ENCODE results near the gene FHL3.

The FHL3 gene, protein sequence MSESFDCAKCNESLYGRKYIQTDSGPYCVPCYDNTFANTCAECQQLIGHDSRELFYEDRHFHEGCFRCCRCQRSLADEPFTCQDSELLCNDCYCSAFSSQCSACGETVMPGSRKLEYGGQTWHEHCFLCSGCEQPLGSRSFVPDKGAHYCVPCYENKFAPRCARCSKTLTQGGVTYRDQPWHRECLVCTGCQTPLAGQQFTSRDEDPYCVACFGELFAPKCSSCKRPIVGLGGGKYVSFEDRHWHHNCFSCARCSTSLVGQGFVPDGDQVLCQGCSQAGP

DNA sequence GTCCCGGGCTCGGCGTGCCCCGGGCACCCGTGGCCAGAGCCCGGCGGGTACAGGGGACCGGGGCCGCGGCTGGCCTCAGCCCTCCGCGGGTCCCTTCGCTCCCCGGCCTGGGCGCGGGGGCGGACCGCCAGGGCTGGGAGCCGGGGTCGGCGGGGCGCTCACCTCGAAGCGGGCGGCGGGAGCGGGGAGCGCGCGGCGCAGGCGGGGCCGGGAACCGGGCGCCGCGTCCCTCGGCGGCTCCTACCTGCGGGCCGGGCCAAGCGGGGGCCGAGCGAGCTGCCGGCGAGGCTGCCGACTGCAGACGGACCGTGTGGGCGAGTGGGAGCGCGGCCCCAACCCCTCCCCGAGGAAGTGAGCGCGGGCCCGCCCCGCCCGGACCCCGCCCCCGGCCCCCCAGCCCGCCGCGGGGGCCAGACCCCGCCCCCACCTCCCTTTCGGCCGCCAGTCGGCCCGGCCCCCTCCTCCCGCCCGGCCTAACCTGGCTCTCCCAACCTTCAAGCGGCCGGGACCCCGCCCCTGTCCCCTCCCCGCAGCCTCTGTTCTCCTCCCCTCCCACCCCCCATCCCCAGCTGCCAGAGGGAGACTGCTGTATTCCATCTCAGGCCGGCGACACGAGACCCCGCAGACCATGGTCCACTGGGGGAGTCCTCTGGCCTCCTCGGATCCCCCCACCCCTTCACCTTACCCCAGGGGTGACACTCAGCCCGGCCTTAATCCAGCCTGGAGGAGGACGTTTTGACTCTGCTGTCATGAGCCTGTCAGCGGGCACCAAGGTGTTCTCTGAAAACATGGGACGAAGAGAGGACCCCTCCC, at the start of gene FHL3:
TSS of gene FHL3 (minus strand) at position 320 of the 813 bp plus-strand sequence. CDS start 6,102 bp downstream, outside the sequence.
- DNase-seq (ENCODE audit: low read depth) = no peak

DNA sequence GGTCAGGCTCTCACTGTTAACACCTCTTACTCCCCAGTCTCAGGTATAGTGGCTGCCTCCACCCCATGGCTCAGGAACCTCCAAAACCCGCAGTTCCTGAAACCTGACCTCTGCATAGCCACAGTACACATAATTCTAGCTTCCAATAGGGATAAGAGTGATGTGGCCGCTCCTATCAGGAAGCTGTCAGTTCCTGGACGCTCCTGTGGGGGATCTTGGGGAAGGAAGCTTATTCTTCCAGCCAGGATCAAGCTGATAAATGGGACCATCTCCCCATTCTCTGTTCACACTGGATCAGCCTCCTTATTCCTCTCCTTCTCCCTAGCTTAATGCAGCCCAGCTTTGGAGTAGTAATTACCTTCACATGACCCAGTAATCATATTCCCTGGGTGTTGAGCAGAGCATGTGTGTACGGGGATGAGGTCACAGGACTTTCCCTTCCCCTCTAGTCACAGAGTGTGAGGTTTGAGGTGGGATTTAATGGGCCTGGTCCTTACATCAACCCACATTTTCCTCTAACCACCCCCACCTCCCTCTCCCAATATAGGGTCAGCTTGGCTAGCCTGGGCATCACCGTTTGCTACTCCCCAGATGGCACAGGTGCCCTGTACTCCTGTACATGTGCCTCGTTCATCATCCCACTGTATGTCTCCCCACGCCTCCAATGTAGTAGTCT, 48.2 kb upstream of the FHL3 start:
- no peak for DNase-seq (ENCODE audit: low read depth)

DNA sequence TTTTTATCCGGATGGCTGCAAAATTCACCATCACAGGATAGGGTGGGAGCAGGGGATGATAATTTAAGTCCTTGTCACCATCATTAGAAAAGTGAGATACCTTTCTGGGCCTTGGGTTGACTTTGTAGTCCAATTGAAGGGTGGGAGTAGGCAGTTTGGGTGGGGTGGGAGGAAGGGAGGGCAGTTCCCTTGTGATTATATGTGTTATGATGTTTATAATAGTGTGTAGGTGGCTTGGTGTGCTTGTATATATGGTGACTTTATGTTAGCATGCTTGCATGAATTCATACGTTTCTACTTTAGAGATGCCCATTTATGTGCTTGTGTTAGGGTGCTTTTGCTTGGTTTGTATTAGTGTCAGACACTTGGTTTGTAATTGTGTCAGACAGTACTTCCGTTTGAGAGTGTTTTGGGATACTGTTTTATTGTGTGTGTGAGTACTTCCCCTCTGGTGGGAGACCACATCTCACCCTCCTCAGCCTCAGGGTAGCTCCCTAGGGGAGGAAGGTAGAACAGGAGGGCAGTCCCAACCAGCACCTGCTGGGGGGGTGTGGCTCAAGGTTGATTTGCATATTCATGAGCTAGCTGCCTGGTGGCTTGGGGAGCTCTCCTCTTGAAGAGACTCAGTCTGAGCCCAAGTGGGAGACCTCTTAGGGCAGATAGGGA, 47.6 kb upstream of the FHL3 start:
- no peak for DNase-seq (ENCODE audit: low read depth)

DNA sequence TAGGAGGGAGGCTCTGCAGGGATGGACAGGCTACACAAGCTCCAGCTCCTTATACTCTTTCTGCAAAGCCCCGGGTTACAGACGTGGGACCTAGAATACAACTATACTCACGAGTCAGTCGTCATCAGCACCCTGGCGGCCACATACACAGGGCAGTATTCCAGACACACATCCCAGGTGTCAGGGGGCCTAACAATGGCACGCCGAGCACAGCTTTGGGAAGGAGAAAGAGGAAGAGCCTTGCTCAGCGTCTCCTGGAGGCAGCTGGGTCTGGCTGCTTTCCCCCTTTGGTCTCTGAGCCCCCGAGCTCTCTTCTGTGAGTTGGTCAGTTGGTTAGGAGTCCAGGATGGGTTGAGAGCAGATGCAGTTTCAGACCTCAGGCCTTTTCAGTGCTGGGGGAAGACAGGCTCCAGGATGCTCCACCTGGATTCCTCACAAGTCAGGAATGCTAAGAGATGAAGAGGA, 45.8 kb upstream of the FHL3 start:
- DNase-seq (ENCODE audit: low read depth) = no peak

DNA sequence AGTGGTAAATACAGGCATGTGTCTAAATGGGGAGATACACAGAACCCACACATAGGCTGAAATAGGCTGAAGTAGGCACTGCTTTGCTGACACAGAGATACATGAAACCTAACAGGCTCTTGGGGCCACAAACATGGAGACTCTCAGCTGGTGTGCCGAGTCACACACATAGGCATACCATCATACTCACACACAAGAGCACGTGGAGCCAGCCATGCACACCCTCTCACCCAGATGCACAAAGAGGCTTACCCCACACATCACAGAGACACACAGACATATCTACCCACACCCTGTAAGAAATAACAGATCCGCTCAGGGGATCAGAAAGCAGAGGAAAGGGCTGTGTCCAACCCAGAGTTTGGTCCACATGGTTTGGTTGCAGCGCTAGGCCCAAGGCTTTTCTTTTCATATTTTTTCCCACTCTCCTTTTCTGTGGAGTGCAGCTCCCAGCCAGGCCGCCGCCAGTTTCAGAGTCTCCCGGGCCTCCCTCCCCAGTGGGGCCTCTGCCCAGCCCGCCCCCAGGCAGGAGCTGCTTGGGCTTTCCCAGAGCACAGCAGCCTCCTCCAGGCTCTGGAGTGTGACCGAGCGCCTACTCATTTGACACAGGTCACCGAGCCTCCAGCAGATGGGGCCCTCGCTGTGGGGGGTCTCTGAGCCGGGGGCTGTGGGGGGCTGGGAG, 45.2 kb upstream of the FHL3 start:
- DNase-seq (ENCODE audit: low read depth) = no peak

DNA sequence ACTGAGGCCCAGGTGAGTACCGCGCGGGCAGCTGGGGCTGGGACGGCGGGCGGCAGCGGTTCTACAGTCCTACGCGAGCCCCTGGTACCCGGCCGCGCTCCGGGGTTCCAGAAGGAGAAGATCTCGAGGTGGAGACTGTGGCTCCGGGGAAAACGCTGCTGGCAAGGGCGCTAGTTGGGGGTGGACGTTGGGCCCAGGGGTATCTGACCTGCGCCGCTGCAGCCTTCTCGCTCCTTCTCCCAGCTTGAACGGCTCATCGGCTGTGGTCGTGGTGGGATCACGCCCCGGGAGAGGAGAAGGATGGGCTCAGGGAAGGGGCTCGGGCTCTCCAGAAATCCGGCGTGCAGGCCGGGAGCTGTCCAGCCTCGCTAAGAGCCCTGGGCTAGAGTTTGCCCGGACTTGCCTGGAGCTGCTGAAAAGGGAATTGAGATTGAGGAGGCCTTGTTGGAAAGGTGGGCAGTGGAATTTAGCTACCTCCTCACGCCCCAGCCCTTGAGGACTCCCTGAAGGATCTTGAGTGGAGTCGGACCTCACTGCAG, 42.4 kb upstream of the FHL3 start:
- DNase-seq (ENCODE audit: low read depth) = no peak

DNA sequence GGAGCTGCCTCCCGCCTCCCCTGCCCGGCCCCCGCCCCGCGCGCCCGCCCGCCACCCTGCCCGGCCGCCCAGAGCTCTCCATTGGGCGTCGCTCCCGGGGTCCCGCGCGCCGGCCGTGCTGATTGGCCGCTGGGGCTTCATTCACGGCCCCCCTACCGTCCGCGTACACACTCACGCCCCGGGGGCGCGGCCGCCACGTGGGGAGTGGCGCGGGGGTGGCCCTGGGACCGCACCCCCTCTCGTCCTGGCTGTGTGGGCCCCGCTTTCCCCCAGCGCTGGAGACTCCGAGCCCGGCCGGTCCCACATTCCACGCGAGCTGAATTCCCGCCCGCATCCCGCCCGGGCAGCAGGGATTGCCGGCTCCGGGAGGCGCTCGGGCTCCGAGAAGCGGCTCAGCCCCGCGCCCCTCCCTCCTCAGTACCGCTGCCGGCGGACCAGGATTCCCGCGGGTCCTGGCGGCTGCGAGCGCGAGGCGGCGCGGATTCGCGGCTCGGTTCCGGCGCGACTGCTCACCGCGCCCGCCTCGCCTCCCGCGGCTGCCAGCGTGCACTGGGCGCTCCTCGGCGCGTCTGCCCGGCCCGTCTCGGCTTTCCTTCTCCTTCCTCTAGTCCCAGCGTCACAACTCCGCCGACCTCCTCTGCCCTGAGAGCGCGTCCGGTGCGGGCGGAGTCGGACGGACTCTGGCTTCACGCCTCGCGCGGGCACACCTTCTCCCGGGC, 41.7 kb upstream of the FHL3 start:
- peak; percentile 14 for DNase-seq (ENCODE audit: low read depth)

DNA sequence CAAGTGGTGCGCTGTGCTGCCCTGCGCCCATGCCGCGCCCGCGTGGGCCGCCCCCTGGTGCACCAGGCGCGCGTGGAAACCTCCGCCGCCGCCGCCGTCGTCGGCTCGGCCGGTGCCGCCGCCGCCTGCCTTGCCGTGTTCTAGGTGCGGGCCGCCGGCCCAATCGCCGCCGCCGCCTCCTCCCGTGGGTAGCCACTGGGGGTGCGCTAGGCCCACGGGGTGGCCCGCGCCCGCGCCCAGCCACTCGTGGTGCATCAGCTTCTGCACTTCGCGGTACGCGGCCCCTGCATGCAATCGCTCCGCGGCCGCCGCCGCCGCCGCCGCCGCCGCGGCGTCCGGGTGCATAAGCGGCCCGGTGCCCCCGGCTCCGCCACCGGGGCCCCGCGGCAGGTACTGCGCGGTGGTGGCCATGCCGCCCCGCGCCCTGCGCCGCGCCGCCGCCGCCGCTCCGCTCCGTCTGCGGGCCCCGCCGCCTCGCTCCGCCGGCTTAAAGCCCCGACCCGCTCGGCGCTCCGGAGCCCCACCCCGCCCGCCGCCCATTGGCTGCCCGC, 41.1 kb upstream of the FHL3 start, which contains the start of gene POU3F1:
TSS of gene POU3F1 (minus strand) at position 461 of the 551 bp plus-strand sequence. CDS start at position 411, 50 bp downstream.
- no peak for DNase-seq (ENCODE audit: low read depth)

DNA sequence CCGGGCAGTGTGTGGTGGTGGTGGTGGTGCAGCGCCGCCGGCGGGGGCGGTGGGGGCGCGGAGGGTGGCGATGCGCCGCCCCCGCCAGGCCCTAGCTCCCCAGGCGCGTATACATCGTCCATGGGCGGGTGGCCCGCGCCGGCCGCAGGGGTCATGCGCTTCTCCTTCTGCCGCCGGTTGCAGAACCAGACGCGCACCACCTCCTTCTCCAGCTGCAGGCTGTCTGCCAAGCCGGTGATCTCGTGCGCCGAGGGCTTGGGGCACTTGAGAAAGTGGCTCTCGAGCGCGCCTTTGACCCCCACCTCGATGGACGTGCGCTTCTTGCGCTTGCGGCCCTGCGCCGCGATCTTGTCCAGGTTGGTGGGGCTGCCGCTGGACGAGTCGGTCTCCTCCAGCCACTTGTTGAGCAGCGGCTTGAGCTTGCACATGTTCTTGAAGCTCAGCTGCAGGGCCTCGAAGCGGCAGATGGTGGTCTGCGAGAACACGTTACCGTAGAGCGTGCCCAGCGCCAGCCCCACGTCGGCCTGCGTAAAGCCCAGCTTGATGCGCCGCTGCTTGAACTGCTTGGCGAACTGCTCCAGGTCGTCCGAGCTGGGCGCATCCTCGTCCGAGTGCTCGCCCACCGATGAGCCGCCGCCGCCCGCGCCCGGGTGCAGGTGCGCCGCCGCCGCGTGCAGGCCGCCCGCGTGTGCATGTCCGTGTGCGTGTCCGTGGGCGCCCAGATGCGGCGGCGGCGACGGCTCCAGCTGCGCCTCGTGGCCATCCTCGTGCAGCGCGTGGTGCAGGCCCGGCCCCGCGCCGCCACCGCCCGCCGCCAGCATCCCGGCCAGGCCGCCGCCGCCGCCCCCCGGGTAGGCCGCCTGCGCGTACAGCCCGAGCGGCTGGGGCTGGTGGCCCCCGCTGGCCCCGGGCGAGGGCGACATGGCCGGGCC, 40.4 kb upstream of the FHL3 start:
- DNase-seq (ENCODE audit: low read depth) = no peak

DNA sequence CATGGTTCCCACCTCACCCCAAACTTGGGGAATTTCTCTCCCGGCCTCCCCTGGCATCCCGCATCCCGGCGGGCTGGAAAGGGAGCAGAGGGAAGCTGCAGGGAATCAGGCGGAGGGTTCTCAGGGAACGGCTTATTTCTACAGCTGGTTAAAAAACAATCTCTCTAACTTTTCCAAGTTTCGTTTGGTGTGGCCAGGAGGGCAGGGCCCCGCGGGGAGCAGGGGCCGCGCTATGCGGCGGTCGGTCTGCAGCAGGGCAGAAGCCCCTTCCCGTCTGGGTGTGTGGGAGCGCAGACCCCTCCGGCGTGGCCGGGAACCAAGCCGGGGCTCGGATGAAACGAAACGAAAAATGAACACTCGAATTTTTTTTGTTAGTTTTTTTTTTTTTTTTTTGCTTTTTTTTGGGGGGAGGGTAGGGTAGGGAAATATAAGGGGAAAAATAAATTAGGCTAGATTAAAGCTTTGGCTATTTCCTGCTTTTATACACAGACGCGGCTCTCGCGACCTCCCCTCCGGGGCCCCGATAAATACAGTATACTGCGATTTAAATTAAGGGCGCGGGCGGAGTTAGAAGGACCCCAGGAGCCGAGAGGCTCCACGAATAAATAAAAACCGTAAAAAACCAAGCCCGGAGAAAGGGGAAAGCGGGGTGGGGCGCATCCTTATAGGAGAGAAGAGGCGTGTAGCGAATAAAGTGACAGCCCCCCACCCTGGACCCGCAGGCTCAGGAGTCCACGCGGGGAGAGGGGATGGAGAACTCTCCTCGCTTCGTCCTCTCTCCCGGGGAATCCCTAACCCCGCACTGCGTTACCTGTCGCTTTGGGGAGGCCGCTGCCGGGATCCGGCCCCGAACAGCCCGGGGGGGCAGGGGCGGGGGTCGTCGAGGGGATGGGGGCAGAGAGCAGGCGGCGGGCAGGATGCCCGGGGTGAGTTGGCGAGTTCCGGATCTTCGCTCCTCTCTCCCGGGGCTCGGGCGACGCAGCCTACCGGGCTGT, 39.2 kb upstream of the FHL3 start:
- no peak for DNase-seq (ENCODE audit: low read depth)

DNA sequence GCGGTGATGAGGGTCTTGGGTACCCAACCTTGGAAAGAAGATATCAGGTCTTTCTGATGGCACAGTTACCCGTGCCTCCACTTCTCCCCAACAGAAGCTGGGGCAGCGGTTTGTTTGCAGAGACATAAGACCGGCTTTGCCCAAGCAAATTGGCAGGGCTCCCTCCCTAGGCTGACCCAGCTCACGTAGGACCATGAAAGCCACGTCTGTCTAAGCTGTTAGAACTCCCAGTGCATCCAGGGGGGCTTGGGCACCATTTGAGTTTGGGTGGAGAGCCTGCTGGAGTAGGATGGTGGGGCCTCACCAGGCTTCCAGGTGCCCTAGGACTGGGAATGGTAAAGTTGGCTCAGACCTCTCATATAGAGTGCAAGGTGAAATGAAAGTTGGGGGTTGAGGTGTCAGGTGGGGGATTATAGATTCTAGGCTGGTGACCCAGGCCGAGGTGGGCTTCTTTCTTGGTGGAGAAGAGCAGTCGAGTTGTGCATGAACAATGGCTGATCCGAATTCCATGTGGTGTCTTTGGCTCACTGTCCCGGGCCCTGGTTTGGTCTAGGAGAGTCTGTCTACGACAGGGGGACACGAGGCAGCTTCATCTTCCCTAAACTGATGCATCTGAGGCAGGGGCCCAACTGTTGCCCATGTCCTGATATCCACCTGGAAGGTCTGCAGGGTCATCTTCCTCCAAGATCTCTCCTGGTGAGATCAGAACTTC, 37.9 kb upstream of the FHL3 start:
- DNase-seq (ENCODE audit: low read depth) = no peak

DNA sequence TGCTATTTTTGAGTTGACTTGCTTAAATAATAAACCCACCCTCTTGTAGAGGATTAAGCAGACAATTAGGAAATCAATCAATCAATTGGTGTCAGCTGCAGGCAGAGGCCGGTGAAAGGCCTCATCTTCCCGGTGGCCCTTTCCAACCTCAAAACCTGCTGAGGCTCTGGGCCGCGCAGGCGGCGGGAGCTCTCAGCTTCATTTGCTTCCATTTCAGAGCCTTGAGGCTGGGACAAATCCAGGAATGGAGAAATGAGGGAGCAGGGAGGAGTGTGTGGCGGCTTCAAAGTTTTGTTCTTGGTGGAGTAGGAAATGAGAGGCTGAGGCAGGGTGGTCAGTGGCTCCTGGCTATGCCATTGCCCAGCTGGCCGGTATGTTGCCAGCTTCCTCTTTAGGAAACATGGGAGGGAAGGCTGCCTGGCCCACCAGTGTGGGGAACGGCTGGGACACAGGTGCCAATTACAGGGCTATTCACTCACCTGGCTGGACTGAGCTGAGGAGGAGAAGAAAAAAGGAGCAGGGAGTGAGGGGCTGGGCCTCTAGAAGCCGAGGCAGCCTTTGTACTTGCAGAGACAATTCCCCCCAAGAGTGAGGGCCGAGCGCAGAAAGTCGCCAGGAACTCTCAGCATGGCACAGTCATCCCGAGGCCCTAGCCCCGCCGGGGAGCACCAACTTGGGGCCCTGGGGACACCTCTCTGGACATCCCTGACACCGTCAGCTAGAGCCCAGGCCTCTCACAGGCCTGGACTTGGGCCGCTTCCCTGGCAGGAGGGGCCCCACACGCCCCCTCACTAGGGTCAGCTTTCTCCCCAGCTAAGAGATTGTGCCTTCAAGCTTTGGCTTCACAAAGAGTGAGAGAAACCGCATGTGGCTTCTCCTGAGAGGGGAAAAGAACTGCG, 36.9 kb upstream of the FHL3 start:
- DNase-seq (ENCODE audit: low read depth) = no peak

DNA sequence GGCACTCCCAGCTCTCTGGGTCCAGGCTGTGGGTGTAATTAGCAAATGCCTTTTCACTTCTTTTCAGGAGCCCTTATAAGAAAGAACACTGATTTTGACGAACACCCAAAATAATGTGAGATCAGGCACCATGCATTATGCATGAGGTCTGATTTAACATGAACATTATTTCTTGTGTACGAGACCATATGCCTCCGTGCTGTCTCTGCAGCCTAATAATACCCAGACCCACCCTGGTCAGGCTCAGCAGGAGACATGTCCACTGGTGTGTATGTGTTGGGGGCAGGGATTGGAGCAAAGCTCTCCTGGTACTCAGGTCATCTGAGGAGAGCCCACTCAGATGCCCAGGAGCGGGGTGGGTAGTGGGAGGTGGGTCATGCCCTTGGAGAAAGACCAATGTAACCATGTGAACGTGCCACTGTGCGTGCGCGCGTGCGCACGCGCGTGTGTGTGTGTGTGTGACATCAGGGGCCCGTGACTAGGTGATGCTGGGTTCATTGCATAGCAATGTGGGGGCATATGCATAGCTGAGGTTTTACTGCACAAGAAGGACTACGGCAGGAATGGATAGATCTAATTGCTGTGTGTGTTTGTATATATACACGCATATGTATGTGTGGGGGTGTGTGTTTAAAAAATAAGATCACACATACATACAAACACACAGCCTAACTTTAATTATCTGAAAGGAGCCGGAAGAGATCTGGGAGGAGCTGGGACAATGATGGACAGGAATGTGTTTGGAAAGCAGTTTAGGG, 34.2 kb upstream of the FHL3 start:
- no peak for DNase-seq (ENCODE audit: low read depth)

DNA sequence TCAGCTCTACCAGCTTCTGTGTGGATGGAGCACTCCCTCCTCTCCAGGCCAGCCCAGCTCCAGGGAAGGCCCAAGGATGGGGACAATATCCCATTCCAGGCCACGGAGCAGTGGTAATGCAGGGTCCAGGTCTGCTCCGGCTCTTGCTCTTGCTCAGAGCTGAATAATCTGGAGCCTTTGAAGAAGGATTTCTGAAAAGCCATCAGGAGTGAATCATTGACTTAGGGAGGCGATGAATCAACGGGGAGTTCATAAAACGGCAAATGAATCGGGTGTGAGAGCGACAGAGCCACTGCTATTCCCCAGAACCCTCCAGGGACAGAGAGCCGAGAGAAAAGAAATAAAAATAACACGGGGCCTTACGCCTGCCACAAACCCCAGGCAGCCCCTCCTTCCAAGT, 33.5 kb upstream of the FHL3 start:
- DNase-seq (ENCODE audit: low read depth) = no peak

DNA sequence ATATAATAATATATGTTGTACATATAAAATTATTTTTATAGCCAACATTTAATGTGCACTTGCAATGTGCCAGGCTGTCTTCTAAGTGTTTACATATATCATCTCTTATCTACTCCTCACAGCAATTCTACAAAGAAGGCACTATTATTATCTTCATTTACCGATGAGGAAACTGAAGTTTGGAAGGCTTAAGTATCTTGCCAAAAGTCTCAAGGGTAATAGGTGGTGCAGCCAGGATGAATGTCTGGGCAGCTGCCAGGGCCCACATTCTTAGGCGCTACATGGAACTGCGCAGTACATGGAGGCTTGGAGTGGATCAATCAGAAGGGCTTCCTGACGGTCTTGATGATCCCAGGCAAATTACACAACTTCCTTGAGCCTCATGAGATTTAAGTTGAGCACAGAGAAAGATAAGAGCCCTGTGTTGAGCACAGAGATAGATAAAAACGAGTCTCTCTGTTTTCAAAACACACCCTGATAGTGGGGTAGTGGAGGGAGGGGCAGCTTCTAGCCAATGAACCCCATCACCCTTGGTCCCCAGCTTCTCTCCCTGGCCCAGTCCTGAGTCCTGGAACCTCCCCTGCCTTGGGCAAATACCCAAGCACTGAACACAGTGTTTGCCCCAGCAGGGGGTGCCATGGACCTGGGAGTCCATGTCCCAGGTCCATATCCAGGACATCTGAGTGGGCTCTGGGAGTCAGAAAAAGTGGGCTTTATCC, 32.1 kb upstream of the FHL3 start:
- DNase-seq (ENCODE audit: low read depth) = no peak
